Epithelial cell of prostate (primary cell): ENCODE data around the gene LRP10.
"Not testable (repeated sequence)": the region's sequence is repeated elsewhere in the genome, so short reads cannot be mapped to it uniquely, and the experiment has no call there.

ENCODE experiments used
- DNase-seq: peaks from one replicate; pipeline ENCODE4 v3.0.0-alpha.2; 2011; ENCODE audit warnings: low read depth, low spot score
- H3K27ac ChIP-seq: fragments of 450-650 bp; 2 replicates; pipeline ENCODE4 v1.5.1; 2017; ENCODE audit warnings: mild to moderate bottlenecking

Gene LRP10

GRCh38 chr14:22843123-22843925 lies 28.2 kb upstream of the LRP10 start:
- DNase-seq, result no peak
- peak overlapping the region; percentile 98 for H3K27ac ChIP-seq

- H3K27ac ChIP-seq, result peak overlapping the region; percentile 98
- DNase-seq, result no peak
Measured at GRCh38 chr14:22844221-22845102, 27.1 kb upstream of the LRP10 start.

DNA sequence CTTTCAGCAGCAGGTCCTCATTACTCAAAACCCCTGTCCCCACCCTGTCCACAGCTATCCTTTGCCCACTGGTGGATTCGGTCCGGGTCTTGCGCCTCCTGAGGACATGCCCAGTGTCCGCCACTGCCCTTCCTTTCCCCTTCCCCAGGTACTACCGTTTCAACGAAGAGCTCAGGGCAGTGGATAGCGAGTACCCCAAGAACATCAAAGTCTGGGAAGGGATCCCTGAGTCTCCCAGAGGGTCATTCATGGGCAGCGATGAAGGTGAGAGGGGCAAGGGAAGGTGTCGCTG lies 26.5 kb upstream of the LRP10 start:
- H3K27ac ChIP-seq, result peak overlapping the region; percentile 98

GRCh38 chr14:22845821-22846625 lies 25.5 kb upstream of the LRP10 start:
- DNase-seq, result no peak
- H3K27ac ChIP-seq, result peak overlapping the region; percentile 98

More for the DNA sequence above, 26.5 kb upstream of the LRP10 start:
- no peak for DNase-seq

DNA sequence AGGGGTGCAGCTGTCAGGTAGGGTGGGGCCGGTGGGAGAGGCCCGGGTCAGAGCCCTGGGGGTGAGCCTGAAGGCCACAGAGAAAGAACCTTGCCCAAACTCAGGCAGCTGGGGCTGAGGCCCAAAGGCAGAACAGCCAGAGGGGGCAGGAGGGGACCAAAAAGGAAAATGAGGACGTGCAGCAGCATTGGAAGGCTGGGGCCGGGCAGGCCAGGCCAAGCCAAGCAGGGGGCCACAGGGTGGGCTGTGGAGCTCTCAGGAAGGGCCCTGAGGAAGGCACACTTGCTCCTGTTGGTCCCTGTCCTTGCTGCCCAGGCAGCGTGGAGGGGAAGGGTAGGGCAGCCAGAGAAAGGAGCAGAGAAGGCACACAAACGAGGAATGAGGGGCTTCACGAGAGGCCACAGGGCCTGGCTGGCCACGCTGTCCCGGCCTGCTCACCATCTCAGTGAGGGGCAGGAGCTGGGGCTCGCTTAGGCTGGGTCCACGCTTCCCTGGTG lies 24.7 kb upstream of the LRP10 start:
- H3K27ac ChIP-seq, result peak overlapping the region; percentile 98
- DNase-seq, result no peak

DNA sequence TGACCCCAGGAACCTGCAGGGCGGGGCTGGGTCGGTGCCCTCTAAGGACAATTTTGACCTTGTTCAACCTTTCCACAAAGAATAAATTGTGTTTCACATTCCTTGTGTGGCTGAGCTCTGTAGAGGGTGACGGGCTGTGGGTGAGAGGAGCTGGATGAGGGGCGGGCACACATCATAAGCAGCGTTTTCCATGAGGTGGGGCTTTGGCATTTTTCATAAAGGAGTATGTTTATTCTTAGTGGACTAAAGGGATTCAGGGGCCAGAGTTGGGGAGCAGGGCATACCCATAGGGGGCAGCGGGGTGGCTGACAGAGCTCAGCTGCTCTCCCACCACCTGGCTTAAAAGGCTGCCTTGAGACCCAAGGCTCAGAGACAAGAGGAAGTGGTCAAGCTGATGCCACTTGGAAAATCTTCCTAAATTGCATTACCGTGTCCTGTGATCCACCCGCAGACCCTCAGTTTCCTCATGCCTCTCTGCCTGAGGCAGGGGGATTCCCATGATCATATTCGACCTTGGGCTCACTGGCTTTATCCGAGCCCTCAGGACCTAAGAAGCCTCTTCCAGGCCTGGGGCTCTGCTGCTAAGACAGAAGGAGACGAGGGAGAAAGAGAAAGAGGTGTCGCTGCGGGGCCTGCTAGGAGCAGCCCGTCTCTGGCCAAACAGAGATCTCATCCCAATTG lies 23.7 kb upstream of the LRP10 start:
- DNase-seq, result no peak
- peak overlapping the region; percentile 98 for H3K27ac ChIP-seq

DNA sequence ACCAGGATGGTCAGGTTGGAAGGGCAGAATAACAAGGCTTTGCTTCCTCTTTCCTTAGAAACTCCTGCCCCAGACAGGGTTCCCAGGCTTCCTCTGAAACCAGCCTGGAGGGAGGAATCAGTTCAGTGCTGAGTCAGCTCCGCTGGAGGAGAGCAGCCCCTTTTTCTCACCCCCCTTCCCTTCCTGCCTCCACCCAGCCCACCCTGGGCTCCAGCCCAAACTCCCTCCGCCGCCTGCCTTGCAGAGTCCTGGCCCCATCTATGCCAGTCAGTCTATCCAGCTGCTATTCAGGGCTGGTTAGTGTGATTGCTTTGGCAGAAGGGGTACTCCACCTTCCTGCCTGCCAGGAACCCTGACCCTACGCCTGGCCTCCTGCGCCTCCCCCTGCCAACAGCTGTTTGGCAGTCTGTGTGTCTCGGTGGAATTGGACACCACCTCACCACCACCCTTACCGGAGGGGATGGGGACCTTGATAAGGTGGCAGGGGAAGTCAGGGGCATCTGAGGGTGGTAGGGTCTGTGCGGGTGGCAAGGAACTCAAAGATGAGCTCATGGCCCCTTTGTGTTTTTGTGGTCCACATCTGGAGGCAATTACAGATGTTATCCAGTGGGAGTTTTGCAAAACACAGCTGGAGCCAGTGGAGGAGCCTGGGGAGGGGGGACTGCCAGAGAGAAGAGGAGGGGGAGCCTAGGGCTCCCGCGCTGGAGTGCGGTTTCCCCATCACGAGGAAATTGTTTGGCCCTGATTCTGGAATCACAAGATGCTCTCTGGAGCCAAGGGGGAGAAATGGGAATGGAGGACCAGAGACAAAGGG lies 23.0 kb upstream of the LRP10 start:
- no peak for DNase-seq
- peak overlapping the region; percentile 98 for H3K27ac ChIP-seq

GRCh38 chr14:22849212-22849819 lies 22.2 kb upstream of the LRP10 start:
- peak overlapping the region; percentile 98 for H3K27ac ChIP-seq
- DNase-seq, result no peak

DNA sequence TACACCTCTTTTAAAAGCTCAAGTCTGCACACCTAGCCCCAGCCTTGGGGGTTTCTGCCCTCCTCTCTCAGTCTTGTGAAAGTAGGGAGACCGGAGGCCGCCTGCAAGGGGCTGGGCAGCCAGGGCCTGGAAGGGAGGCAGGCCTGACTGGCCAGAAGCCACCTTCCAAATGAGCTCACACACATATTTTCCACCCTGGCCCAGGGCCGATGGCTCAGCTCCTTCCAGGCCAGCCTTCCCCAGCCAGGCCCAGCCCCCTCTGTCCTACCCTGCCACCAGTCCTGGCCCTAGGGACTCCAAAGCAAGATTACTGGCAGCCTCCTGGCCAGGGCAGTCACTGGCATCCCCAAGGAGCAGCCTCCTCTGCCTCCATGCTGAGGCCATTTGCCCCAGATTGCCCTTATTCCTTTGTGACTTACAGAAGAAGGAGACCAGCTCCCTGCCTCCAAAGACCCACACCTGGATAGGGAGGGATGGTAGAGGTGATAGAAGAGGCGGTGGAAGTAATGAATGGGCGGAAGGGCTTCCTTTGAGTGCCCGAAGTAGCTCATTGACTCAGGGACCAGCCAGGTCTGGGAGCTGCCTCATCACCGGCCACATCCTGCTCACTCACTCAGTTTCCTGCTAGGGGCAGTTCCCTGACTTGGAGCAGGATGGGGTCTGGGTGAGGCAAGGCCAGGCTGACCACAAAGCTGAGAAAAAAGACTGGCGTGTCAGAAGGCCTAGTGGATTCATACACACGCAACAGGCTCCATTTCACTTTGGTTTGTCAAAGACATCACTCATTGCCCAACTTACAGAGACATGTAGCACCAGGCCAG lies 20.4 kb upstream of the LRP10 start:
- DNase-seq, result peak; percentile 68
- H3K27ac ChIP-seq, result peak overlapping the region; percentile 98

DNA sequence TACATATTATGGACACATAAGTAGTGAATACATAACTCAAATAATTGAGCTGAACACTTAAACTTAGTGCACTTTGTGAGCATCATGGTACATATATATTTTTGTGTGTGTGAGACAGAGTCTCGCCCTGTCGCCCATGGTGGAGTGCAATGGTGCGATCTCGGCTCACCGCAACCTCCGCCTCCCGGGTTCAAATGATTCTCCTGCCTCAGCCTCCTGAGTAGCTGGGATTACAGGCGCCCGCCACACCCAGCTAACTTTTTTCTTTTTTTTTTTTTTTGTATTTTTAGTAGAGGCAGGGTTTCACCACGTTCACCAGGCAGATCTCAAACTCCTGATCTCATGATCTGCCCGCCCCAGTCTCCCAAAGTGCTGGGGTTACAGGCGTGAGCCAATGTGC lies 19.4 kb upstream of the LRP10 start:
- DNase-seq, result not testable (repeated sequence)
- peak overlapping the region; percentile 98 for H3K27ac ChIP-seq

- H3K27ac ChIP-seq, result peak overlapping the region; percentile 98
- no peak for DNase-seq
Measured at GRCh38 chr14:22852599-22852939, 19.0 kb upstream of the LRP10 start.

DNA sequence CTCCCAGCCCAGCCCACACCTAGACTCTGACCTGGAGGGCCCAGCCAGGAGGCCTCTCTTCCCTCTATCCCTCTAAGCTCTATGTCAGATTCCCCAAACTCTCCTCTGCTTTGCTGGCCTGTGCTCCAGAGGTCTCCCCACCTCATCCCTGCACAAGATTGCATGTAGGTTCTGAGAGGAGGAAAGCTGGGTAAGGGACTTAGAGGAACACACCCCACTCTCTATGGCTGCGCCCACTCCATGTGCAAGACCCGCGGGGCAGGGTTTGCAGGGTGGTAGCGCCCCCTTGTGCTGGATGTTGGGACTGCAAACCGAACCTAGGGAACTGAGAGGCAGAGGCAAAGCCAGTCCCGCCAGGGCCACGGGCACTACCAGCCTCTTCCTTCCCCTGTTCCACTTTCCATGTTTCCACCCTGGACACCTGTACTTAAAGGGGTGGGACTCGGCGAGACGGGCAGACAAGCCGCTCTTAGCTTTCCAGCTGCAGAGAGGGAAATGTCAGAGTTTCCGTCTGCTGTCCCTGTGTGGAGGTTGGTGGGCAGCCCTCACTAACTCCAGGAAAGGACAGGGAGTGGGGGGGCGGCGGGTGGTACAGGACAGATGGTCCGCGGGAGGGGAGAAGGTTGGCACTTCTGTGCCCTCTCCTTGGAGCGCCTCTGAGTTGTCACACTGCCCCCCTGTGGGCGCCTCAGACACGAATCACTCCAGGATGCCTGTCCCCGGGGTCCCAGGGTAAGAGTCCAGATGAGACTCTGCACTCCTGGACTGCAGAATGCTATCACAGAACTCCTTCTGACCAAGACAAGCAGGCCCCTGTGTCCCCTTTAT lies 18.4 kb upstream of the LRP10 start:
- no peak for DNase-seq

DNA sequence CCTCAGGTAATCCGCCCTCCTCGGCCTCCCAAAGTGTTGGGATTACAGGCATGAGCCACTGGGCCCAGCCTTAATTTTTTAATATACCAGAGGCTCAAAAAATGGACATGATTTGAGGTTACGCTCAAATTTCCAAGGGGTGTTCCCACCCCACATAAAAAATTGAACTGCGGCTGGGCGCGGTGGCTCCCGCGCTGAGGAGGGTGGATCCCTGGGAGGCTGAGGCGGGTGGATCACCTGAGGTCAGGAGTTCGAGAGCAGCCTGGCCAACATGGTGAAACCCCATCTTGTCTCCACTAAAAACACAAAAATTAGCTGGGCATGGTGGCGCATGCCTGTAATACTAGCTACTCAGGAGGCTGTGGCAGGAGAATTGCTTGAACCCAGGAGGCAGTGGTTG lies 17.2 kb upstream of the LRP10 start:
- not testable (repeated sequence) for DNase-seq, H3K27ac ChIP-seq

More for the DNA sequence above, 18.4 kb upstream of the LRP10 start:
- peak overlapping the region; percentile 98 for H3K27ac ChIP-seq

GRCh38 chr14:22854963-22855724 lies 16.4 kb upstream of the LRP10 start:
- no peak for DNase-seq
- no peak overlapping the region for H3K27ac ChIP-seq

DNA sequence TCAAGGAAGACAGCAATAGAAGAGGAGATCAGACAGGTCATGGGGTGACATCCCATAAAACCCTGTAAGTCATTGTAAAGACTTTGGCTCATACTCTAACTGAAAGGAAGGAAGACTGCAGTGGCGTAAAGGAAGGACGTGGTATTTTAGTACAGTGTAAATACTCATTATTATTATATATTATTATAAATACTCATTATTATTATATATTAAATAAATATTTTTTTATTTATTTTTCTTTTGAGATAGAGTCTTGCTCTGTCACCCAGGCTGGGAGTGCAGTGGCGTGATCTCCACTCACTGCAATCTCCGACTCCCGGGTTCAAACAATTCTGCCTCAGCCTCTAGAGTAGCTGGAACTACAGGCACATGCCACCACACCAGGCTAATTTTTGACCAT lies 15.1 kb upstream of the LRP10 start:
- no peak for DNase-seq

DNA sequence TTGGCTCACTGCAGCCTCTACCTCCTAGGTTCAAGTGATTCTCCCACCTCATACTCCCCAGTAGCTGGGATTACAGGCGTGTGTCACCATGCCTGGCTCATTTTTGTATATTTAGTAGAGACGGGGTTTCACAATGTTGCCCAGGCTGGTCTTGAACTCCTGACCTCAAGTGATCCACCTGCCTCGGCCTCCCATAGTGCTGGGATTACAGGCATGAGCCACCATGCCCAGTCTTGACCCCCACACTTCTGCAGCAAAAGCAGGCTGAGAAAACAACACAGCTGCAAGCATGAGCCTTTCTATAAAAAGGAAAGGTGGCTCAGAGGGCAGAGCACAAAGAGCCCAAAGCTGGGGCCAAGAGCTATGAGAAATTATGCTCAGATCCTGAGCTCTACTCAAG lies 11.2 kb upstream of the LRP10 start:
- not testable (repeated sequence) for DNase-seq, H3K27ac ChIP-seq

More for the DNA sequence above, 15.1 kb upstream of the LRP10 start:
- no peak overlapping the region for H3K27ac ChIP-seq
